GM12878 (cell line): ENCODE data around the gene ADAP1. TPM values are rescaled to one million over a fixed set of nuclear protein-coding genes. Genes with fewer than 3 reads are reported as not detected.

Experiments
- ATAC-seq: fragments of 200-7000 bp; cut with Tn5 transposase; 3 replicates; pipeline ENCODE4 v1.9.1; 2020; ENCODE audit warnings: mild to moderate bottlenecking, moderate library complexity
- BruUV-seq: library from RNA; stranded (reverse); fragments of 400-500 nt; replicated peaks from 2 replicates; lab custom pipeline; 2021; lab: Mats Ljungman, UMichigan
- CTCF ChIA-PET: fragments of 300-600 bp; sonication (Branson Sonifier 250); formaldehyde crosslinking; extraction: SDS; loops from one replicate; lab custom pipeline; 2021; ENCODE audit warnings: inconsistent platforms; lab: Yijun Ruan, JAX
- POLR2A ChIA-PET: fragments of 350-600 bp; formaldehyde crosslinking; extraction: SDS; loops from one replicate; lab custom pipeline; 2021; ENCODE audit warnings: inconsistent platforms; lab: Charles Lee
- RAD21 ChIA-PET: fragments of 300-600 bp; sonication (Branson Sonifier 250); formaldehyde crosslinking; loops from one replicate; lab custom pipeline; 2023; ENCODE audit warnings: antibody characterized with exemption; ENCODE audit not compliant: unreplicated experiment; lab: Charles Lee
- SMC1A ChIA-PET: fragments of 300-600 bp; sonication (Branson Sonifier 250); formaldehyde crosslinking; loops from one replicate; lab custom pipeline; 2023; ENCODE audit not compliant: unreplicated experiment, uncharacterized antibody; lab: Charles Lee
- DNase-seq: peaks from one replicate; pipeline ENCODE4 v3.0.0-alpha.2; 2011; ENCODE audit warnings: low read depth, low spot score
- FAIRE-seq: peaks from 3 replicates; lab custom pipeline; 2011; peaks lifted over from hg19 to GRCh38; lab: Jason Lieb, UNC
- H2AFZ ChIP-seq: 2 replicates; pipeline ENCODE4 v1.6.0; 2011; ENCODE audit warnings: low read depth, low read length, control low read depth; ENCODE audit not compliant: control insufficient read depth
- H3K27ac ChIP-seq: 2 replicates; pipeline ENCODE4 v1.5.1; 2011; ENCODE audit warnings: control low read depth; ENCODE audit not compliant: control insufficient read depth, insufficient read depth
- H3K27me3 ChIP-seq, 2 experiments: replicated peaks in 1 of 2; 2 replicates each; pipeline versions ENCODE4 v1.6.0 to v1.6.1; 2011; ENCODE audit warnings: low read length in 1 of 2; ENCODE audit not compliant: control insufficient read depth in 2 of 2, insufficient read depth in 2 of 2
- H3K36me3 ChIP-seq, 2 experiments: 2 replicates each; pipeline ENCODE4 v1.5.1; 2011; ENCODE audit warnings: low read length in 1 of 2; ENCODE audit not compliant: control insufficient read depth in 2 of 2, insufficient read depth in 2 of 2
- H3K4me1 ChIP-seq: 2 replicates; pipeline ENCODE4 v1.6.1; 2011; ENCODE audit warnings: mild to moderate bottlenecking, low read length, moderate library complexity, mixed read lengths; ENCODE audit not compliant: control insufficient read depth, insufficient read depth
- H3K4me2 ChIP-seq: 2 replicates; pipeline ENCODE4 v1.6.0; 2011; ENCODE audit warnings: control low read depth; ENCODE audit not compliant: control insufficient read depth, insufficient read depth
- H3K4me3 ChIP-seq: fragments of 200-600 bp; sonication (generic); 2 replicates; pipeline ENCODE4 v1.5.1; 2016
- H3K79me2 ChIP-seq: 2 replicates; pipeline ENCODE4 v1.6.0; 2011; ENCODE audit warnings: low read length; ENCODE audit not compliant: control insufficient read depth, insufficient read depth
- H3K9ac ChIP-seq: 2 replicates; pipeline ENCODE4 v1.8.0; 2011; ENCODE audit warnings: low read length, control low read depth, mixed read lengths; ENCODE audit not compliant: control insufficient read depth, insufficient read depth
- H3K9me3 ChIP-seq: replicated peaks from 3 replicates; pipeline ENCODE4 v1.5.1; 2011; ENCODE audit warnings: mild to moderate bottlenecking, low read length; ENCODE audit not compliant: control insufficient read depth, insufficient read depth
- H4K20me1 ChIP-seq: 2 replicates; pipeline ENCODE4 v1.6.0; 2011; ENCODE audit not compliant: control insufficient read depth, insufficient read depth
- NFIC ChIP-seq: IDR thresholded peaks from 2 replicates; pipeline ENCODE4 v1.6.1; 2012; ENCODE audit warnings: low read depth, mild to moderate bottlenecking, inconsistent platforms, low read length, moderate library complexity
- RELA ChIP-seq: fragments of 450-650 bp; IDR thresholded peaks from 2 replicates; pipeline ENCODE4 v1.8.0; 2014; ENCODE audit warnings: borderline replicate concordance; ENCODE audit not compliant: partially characterized antibody
- SREBF2 ChIP-seq: IDR thresholded peaks from 2 replicates; pipeline ENCODE4 v1.6.1; 2012; ENCODE audit warnings: mild to moderate bottlenecking, low read length
- USF2 ChIP-seq: IDR thresholded peaks from 2 replicates; pipeline ENCODE4 v1.6.1; 2011; ENCODE audit warnings: low read depth, low read length, improper control_type of control experiment, borderline replicate concordance
- WGBS: methylation state at CpG from one replicate; pipeline ENCODE4 v1.1.6; 2016; ENCODE audit warnings: low lambda C conversion rate; ENCODE audit not compliant: insufficient replicate concordance, insufficient coverage; ENCODE audit errors: missing lambda C conversion rate; 5-methylcytosine and 5-hydroxymethylcytosine counted together
- in situ Hi-C: fragments of 300-500 bp; cut with MboI; formaldehyde crosslinking; loops from 9 replicates; pipeline ENCODE4 v1.14.3; 2018; ENCODE audit warnings: mixed read lengths
- intact Hi-C: fragments of 100-400 bp; cut with micrococcal nuclease; formaldehyde crosslinking; loops from one replicate; pipeline ENCODE4 v1.14.2; 2022; ENCODE audit not compliant: unreplicated experiment
- polyA plus RNA-seq, 11 experiments: library from polyadenylated mRNA; depleted of rRNA in 4 of 11; unstranded in 6 of 11; stranded (reverse) in 5 of 11; fragments of >200 nt; fragmentation: Nextera tagmentation in 4 of 11; fragmentation: Illumina TruSeq in 1 of 11; extraction: Ambion mirVana in 4 of 11; extraction: Trizol in 1 of 11; gene quantifications; 1 replicate in 1 of 11; 2 replicates in 10 of 11; pipeline versions ENCODE4 v1.2.1 to v1.2.3, GENCODE V29; 2011 to 2016; ENCODE audit warnings: inconsistent platforms in 2 of 11, missing spikeins in 2 of 11, low read depth in 1 of 11
- total RNA-seq, 4 experiments: library from RNA; depleted of rRNA in 3 of 4; stranded (reverse); fragments of >200 nt in 3 of 4; fragmentation: Illumina TruSeq in 1 of 4; extraction: Trizol in 1 of 4; gene quantifications; 2 replicates each; pipeline versions ENCODE4 v1.2.1 to v1.2.3, GENCODE V29; 2013 to 2021

Gene ADAP1
- total and polyA plus RNA-seq, 10 of the 15 experiments (the other 5 are each of a cell fraction or from before 2014, with no cell fraction given) = 0.22 to 44.2 (median 22.0) TPM; not detected in 1

GRCh38 chr7:918441-919113 lies 35.9 kb downstream of the ADAP1 start:
- no peaks in the 10 kb centered on the region for H3K27me3 ChIP-seq
- POLR2A ChIA-PET = interaction anchor here (0.5 to 0.6 kb wide), 2 partner anchors 32 to 168 kb away, joined by 4 to 9 read pairs; no protein-coding TSS in a partner anchor
- no peak for FAIRE-seq
- TF ChIP-seq RELA (no peak), SREBF2 (no peak), NFIC (no peak)
- in situ Hi-C loops (no loop called here), intact Hi-C loops (no loop called here)
- H3K9me3 ChIP-seq = no peaks in the 10 kb centered on the region
- peaks cover 0 to 6% of the 10 kb centered on the region in 2 experiments; a peak in 3 of 4 replicates for H3K36me3 ChIP-seq
- ATAC-seq = no peak
- no peak overlapping the region for H3K4me3 ChIP-seq
- H3K4me1 ChIP-seq = peaks cover 24% of the 10 kb centered on the region
- no TSS peak for BruUV-seq
- WGBS = 65% methylated on average over 16 of the region's 21 CpGs
- no peaks in the 10 kb centered on the region for H4K20me1 ChIP-seq
- CTCF ChIA-PET = interaction anchor here (1.2 kb wide), 1 partner anchor 74 kb away, joined by 3 read pairs; no protein-coding TSS in a partner anchor
- no peak overlapping the region for H2AFZ ChIP-seq
- peaks cover 7% of the 10 kb centered on the region for H3K79me2 ChIP-seq
- RAD21 ChIA-PET = interaction anchor here (1.0 kb wide), 1 partner anchor 9 kb away, joined by 3 read pairs; no protein-coding TSS in a partner anchor
- no peak overlapping the region for H3K9ac ChIP-seq
- no peak overlapping the region for H3K4me2 ChIP-seq
- SMC1A ChIA-PET = interaction anchor here (0.5 to 1.4 kb wide), 2 partner anchors 33 to 59 kb away, joined by 3 read pairs; no protein-coding TSS in a partner anchor
- H3K27ac ChIP-seq = no peak overlapping the region
- DNase-seq = no peak

GRCh38 chr7:918118-918425 lies 36.4 kb downstream of the ADAP1 start:
- BruUV-seq = no TSS peak
- ChIA-PET POLR2A (interaction anchor here (0.5 to 0.6 kb wide), 2 partner anchors 32 to 168 kb away, joined by 4 to 9 read pairs; no protein-coding TSS in a partner anchor), CTCF (interaction anchor here (1.2 kb wide), 1 partner anchor 75 kb away, joined by 3 read pairs; no protein-coding TSS in a partner anchor), RAD21 (no interaction called here), SMC1A (interaction anchor here (0.5 to 1.4 kb wide), 2 partner anchors 33 to 60 kb away, joined by 3 read pairs; no protein-coding TSS in a partner anchor)
- no peaks in the 10 kb centered on the region for H3K27me3 ChIP-seq
- no peaks in the 10 kb centered on the region for H3K9me3 ChIP-seq
- 97% methylated on average over 9 of the region's 9 CpGs for WGBS
- TF ChIP-seq USF2 = no peak
- no peak overlapping the region for H3K9ac ChIP-seq
- peaks cover 21% of the 10 kb centered on the region for H3K4me1 ChIP-seq
- DNase-seq = no peak
- H3K36me3 ChIP-seq = peaks cover 0 to 6% of the 10 kb centered on the region in 2 experiments; a peak in 3 of 4 replicates
- no peak for FAIRE-seq
- H2AFZ ChIP-seq = no peak overlapping the region
- intact Hi-C loops (no loop called here), in situ Hi-C loops (no loop called here)
- H3K79me2 ChIP-seq = peaks cover 4% of the 10 kb centered on the region
- ATAC-seq = no peak
- no peak overlapping the region for H3K4me3 ChIP-seq
- H4K20me1 ChIP-seq = no peaks in the 10 kb centered on the region
- no peak overlapping the region for H3K4me2 ChIP-seq
- H3K27ac ChIP-seq = no peak overlapping the region
